Large intestine (tissue), 12 donors: ENCODE measurements around the gene CR2. TPM values are rescaled to one million over a fixed set of nuclear protein-coding genes. Genes with fewer than 3 reads are reported as not detected.

ENCODE experiments used
- DNase-seq, 2 donors: peaks; one replicate each; pipeline versions ENCODE4 v3.0.0 to v3.0.0-alpha.2; 2013
- H3K27ac ChIP-seq: one replicate; pipeline ENCODE4 v1.5.1; 2013; ENCODE audit warnings: low read length
- H3K27me3 ChIP-seq: 2 replicates; pipeline ENCODE4 v1.6.1; 2013; ENCODE audit warnings: low read length; ENCODE audit not compliant: control insufficient read depth, insufficient read depth
- H3K36me3 ChIP-seq: 2 replicates; pipeline ENCODE4 v1.6.1; 2013; ENCODE audit warnings: low read length; ENCODE audit not compliant: control insufficient read depth, insufficient read depth
- H3K4me1 ChIP-seq: one replicate; pipeline ENCODE4 v1.6.1; 2013; ENCODE audit warnings: low read length; ENCODE audit not compliant: control insufficient read depth, insufficient read depth
- H3K4me3 ChIP-seq: one replicate; pipeline ENCODE4 v1.5.1; 2013; ENCODE audit warnings: low read length
- H3K9me3 ChIP-seq: one replicate; pipeline ENCODE4 v1.6.1; 2013; ENCODE audit warnings: mild to moderate bottlenecking, low read depth, low read length, moderate library complexity; ENCODE audit not compliant: control insufficient read depth
- WGBS: methylation state at CpG from one replicate; pipeline ENCODE4 v1.1.5; 2013; ENCODE audit warnings: low lambda C conversion rate; ENCODE audit not compliant: insufficient coverage; 5-methylcytosine and 5-hydroxymethylcytosine counted together
- long read RNA-seq, 11 donors: transcript quantifications; one replicate each; lab custom pipeline, GENCODE V29; 2026
- polyA plus RNA-seq: library from polyadenylated mRNA; unstranded; fragments of 120-200 nt; gene quantifications from one replicate; pipeline ENCODE4 v1.2.1, GENCODE V29; 2013

CR2 gene
- 0.27 TPM for polyA plus RNA-seq
- long read RNA-seq, donor 1: 0 reads
- long read RNA-seq, donor 2: 0 reads
- long read RNA-seq, donor 3: 0 reads
- long read RNA-seq, donor 4: 0 reads
- long read RNA-seq, donor 5: 0 reads
- long read RNA-seq, donor 6, full-length matches to known transcripts: 2 of 2 reads
- long read RNA-seq, donor 6, partial matches to known transcripts: 0 of 2 reads
- long read RNA-seq, donor 6, other reads (novel, unspliced or antisense): 0 of 2 reads
- long read RNA-seq, donor 7: 0 reads
- long read RNA-seq, donor 8: 0 reads
- long read RNA-seq, donor 9: 0 reads
- long read RNA-seq, donor 10: 0 reads
- long read RNA-seq, donor 11: 0 reads

GRCh38 chr1:207454046-207454964, at the start of gene CR2:
TSS of gene CR2 (plus strand) at chr1:207454328. CDS start at chr1:207454419, 91 bp downstream.
- H3K27me3 ChIP-seq: peaks cover 52% of the 10 kb centered on the region
- no CpG with 5 or more reads among the region's 75 CpGs for WGBS
- peaks cover 4% of the 10 kb centered on the region for H3K9me3 ChIP-seq
- H3K4me1 ChIP-seq: peaks cover 6% of the 10 kb centered on the region
- peak within 1 kb of the TSS; percentile 34 for H3K4me3 ChIP-seq
- H3K36me3 ChIP-seq: no peaks in the 10 kb centered on the region
- DNase-seq: peak; percentile 5 to 54
- H3K27ac ChIP-seq: no peak within 1 kb of the TSS

- Histone ChIP-seq H3K27ac (no peak overlapping the region), H3K9me3 (no peaks in the 10 kb centered on the region), H3K27me3 (peaks cover 2% of the 10 kb centered on the region), H3K4me1 (no peaks in the 10 kb centered on the region), H3K4me3 (no peak overlapping the region), H3K36me3 (no peaks in the 10 kb centered on the region)
- 100% methylated on average over 4 of the region's 6 CpGs for WGBS
- peak; percentile 53 to 61 for DNase-seq
Measured at GRCh38 chr1:207404849-207405525, 49.1 kb upstream of the CR2 start.

DNA sequence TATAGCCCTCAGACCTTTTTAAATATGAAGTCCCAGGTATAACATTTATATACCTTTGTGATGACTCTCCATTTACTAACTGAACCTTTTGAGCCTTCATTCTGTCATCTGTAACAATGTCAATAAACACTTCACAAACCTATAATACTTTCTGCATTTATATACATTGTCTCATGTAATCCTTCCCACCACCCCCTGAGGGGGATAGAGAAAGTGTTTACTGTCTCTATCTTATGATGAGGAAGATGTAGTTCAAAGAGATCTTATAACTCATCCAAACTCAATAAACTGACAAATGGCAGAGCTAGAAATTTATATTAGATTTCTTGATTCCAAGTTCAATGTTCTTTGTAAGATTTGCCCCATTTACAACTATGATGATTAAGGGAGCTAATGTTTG, 48.3 kb upstream of the CR2 start:
- no peak for DNase-seq
- Histone ChIP-seq H3K27me3 (peaks cover 2% of the 10 kb centered on the region), H3K9me3 (no peaks in the 10 kb centered on the region), H3K27ac (no peak overlapping the region), H3K4me1 (no peaks in the 10 kb centered on the region), H3K4me3 (no peak overlapping the region), H3K36me3 (no peaks in the 10 kb centered on the region)

DNA sequence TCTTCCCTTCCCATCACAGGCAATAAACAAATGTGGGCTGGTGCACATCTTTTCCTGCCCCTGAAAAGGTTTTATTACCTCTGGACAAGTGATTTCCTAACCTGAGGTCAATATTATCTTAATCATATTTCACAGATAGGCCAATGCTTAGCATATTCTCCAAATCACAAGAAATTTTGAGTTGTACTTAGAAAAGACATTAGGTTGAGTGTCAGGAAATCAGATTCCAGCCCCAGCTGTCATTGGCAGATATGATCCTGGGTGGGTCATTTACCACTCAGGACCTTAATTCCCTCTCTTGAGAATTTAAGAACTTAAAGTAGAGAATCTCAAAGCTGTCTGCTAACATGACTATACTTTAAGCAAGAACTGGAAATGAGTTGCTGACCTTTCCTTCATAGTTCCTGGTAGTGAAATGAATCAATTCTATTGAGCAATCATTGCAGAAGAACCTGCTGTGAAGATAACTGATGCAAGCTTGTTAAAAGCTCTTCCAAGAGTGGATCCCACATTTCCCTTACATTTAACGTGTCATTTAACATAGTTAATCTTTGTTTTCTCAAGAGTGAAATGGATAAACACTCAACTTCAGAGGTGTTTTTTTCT, 46.4 kb upstream of the CR2 start:
- peaks cover 2% of the 10 kb centered on the region for H3K27me3 ChIP-seq
- no peaks in the 10 kb centered on the region for H3K9me3 ChIP-seq
- 33% methylated on average over 1 of the region's 1 CpG for WGBS
- no peaks in the 10 kb centered on the region for H3K4me1 ChIP-seq
- H3K4me3 ChIP-seq: no peak overlapping the region
- no peaks in the 10 kb centered on the region for H3K36me3 ChIP-seq
- DNase-seq: no peak
- H3K27ac ChIP-seq: no peak overlapping the region

GRCh38 chr1:207412845-207413244, 41.3 kb upstream of the CR2 start:
- Histone ChIP-seq H3K27ac (no peak overlapping the region), H3K36me3 (no peaks in the 10 kb centered on the region), H3K9me3 (no peaks in the 10 kb centered on the region), H3K27me3 (peaks cover 2% of the 10 kb centered on the region), H3K4me1 (no peaks in the 10 kb centered on the region), H3K4me3 (no peak overlapping the region)
- DNase-seq: no peak
- WGBS: 83% methylated on average over 2 of the region's 2 CpGs

DNA sequence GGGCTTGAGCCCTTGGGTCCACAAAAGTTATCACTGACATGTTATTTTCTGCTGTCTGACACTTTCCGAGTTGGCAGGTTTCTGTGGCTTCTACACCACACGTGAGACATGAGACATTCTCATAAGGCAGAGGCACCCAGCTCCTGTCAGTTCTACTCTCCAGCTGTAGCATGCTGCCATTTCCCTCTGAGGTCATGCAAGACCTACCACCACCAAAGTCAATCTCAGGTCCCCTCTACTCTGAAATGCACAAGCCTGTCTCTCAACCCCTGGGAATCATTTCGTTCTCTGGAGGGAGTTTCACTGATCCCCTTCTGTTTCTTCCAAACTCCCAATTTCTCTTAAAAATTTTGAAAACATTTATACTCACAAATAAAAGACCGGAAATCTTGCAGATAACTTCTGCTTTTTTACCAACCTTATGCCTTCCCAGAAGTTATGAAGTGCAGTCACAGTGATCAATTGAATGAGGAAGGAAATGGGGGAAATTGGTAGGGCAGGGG, 39.5 kb upstream of the CR2 start:
- no peak for DNase-seq
- Histone ChIP-seq H3K9me3 (peaks cover under 1% of the 10 kb centered on the region), H3K27me3 (no peaks in the 10 kb centered on the region), H3K4me3 (no peak overlapping the region), H3K4me1 (no peaks in the 10 kb centered on the region), H3K27ac (no peak overlapping the region), H3K36me3 (no peaks in the 10 kb centered on the region)
- 75% methylated on average over 1 of the region's 4 CpGs for WGBS

GRCh38 chr1:207417076-207417475, 37.1 kb upstream of the CR2 start:
- H3K4me1 ChIP-seq: no peaks in the 10 kb centered on the region
- 78% methylated on average over 1 of the region's 1 CpG for WGBS
- H3K36me3 ChIP-seq: no peaks in the 10 kb centered on the region

GRCh38 chr1:207418351-207418750, 35.8 kb upstream of the CR2 start:
- H3K36me3 ChIP-seq: no peaks in the 10 kb centered on the region
- no peaks in the 10 kb centered on the region for H3K27me3 ChIP-seq
- DNase-seq: no peak
- no peak overlapping the region for H3K27ac ChIP-seq
- no CpG with 5 or more reads among the region's 1 CpG for WGBS
- peaks cover 4% of the 10 kb centered on the region for H3K9me3 ChIP-seq
- H3K4me3 ChIP-seq: no peak overlapping the region
- H3K4me1 ChIP-seq: no peaks in the 10 kb centered on the region

More at GRCh38 chr1:207417076-207417475, 37.1 kb upstream of the CR2 start:
- Histone ChIP-seq H3K27me3 (no peaks in the 10 kb centered on the region), H3K27ac (no peak overlapping the region), H3K9me3 (peaks cover 4% of the 10 kb centered on the region), H3K4me3 (no peak overlapping the region)
- no peak for DNase-seq

GRCh38 chr1:207420109-207420508, 34.0 kb upstream of the CR2 start:
- H3K27me3 ChIP-seq: peaks cover 2% of the 10 kb centered on the region
- no peaks in the 10 kb centered on the region for H3K4me1 ChIP-seq
- H3K9me3 ChIP-seq: peaks cover 4% of the 10 kb centered on the region
- H3K27ac ChIP-seq: no peak overlapping the region
- DNase-seq: no peak
- H3K36me3 ChIP-seq: no peaks in the 10 kb centered on the region
- H3K4me3 ChIP-seq: no peak overlapping the region
- WGBS: 91% methylated on average over 1 of the region's 1 CpG

- Histone ChIP-seq H3K27me3 (peaks cover 2% of the 10 kb centered on the region), H3K9me3 (peaks cover 4% of the 10 kb centered on the region), H3K4me1 (no peaks in the 10 kb centered on the region), H3K36me3 (no peaks in the 10 kb centered on the region), H3K4me3 (no peak overlapping the region), H3K27ac (no peak overlapping the region)
- DNase-seq: no peak
- WGBS: no CpG with 5 or more reads among the region's 9 CpGs
Measured at GRCh38 chr1:207421078-207421477, 33.0 kb upstream of the CR2 start.
